Hepatocyte (in vitro differentiated cells): Measurements from ENCODE around the gene WWTR1.

Experiments used
- EZH2 ChIP-seq: fragments of 200-600 bp; sonication (generic); IDR thresholded peaks from 2 replicates; pipeline ENCODE4 v1.6.1; 2016; ENCODE audit warnings: antibody characterized with exemption, mild to moderate bottlenecking, borderline replicate concordance
- EZH2phosphoT487 ChIP-seq: fragments of 200-600 bp; sonication (generic); IDR thresholded peaks from one replicate; pipeline ENCODE4 v1.6.1; 2018; ENCODE audit warnings: antibody characterized with exemption, mild to moderate bottlenecking, low read depth, moderate library complexity; ENCODE audit not compliant: unreplicated experiment, severe bottlenecking
- TF ChIP-seq, protein P1 (sequence below): fragments of 200-600 bp; sonication (generic); IDR thresholded peaks from 2 replicates; pipeline ENCODE4 v1.5.1; 2016; ENCODE audit warnings: antibody characterized with exemption, mild to moderate bottlenecking; ENCODE audit not compliant: poor library complexity

- TF ChIP-seq, protein P1, sequence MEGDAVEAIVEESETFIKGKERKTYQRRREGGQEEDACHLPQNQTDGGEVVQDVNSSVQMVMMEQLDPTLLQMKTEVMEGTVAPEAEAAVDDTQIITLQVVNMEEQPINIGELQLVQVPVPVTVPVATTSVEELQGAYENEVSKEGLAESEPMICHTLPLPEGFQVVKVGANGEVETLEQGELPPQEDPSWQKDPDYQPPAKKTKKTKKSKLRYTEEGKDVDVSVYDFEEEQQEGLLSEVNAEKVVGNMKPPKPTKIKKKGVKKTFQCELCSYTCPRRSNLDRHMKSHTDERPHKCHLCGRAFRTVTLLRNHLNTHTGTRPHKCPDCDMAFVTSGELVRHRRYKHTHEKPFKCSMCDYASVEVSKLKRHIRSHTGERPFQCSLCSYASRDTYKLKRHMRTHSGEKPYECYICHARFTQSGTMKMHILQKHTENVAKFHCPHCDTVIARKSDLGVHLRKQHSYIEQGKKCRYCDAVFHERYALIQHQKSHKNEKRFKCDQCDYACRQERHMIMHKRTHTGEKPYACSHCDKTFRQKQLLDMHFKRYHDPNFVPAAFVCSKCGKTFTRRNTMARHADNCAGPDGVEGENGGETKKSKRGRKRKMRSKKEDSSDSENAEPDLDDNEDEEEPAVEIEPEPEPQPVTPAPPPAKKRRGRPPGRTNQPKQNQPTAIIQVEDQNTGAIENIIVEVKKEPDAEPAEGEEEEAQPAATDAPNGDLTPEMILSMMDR: no peak
- TF ChIP-seq EZH2phosphoT487 (no peak), EZH2 (no peak)
These were observed 151.3 kb downstream of the WWTR1 start for GRCh38 chr3:149506540-149506939.
